GM23338 (cell line): ENCODE results near the gene CSKMT. TPM values are rescaled to one million over a fixed set of nuclear protein-coding genes. Genes with fewer than 3 reads are reported as not detected.
A peak's percentile ranks its signal among the peaks of the same experiment; 100 is the strongest.

Experiments
- ATAC-seq: fragments of 200-7000 bp; cut with Tn5 transposase; 3 replicates; pipeline ENCODE4 v1.9.1; 2020
- DNase-seq: peaks from one replicate; pipeline ENCODE4 v3.0.0-alpha.2; 2015; ENCODE audit warnings: low spot score
- H2AFZ ChIP-seq: fragments of 200-600 bp; sonication (generic); 2 replicates; pipeline ENCODE4 v1.8.0; 2016; ENCODE audit warnings: antibody characterized with exemption, mild to moderate bottlenecking, moderate library complexity
- H3F3A ChIP-seq: fragments of 200-600 bp; sonication (generic); replicated peaks from 2 replicates; pipeline ENCODE4 v1.8.0; 2017; ENCODE audit warnings: antibody characterized with exemption, mixed run types, low read depth
- H3K27ac ChIP-seq: fragments of 200-600 bp; sonication (generic); 2 replicates; pipeline ENCODE4 v1.6.1; 2016; ENCODE audit warnings: low read depth
- H3K27me3 ChIP-seq: fragments of 200-600 bp; sonication (generic); 2 replicates; pipeline ENCODE4 v1.8.0; 2016; ENCODE audit warnings: mild to moderate bottlenecking, mixed run types, moderate library complexity; ENCODE audit not compliant: insufficient read depth
- H3K36me3 ChIP-seq: fragments of 200-600 bp; sonication (generic); 2 replicates; pipeline ENCODE4 v1.8.0; 2016; ENCODE audit warnings: mild to moderate bottlenecking; ENCODE audit not compliant: insufficient read depth
- H3K4me1 ChIP-seq: fragments of 200-600 bp; sonication (generic); 2 replicates; pipeline ENCODE4 v1.8.0; 2016; ENCODE audit warnings: mild to moderate bottlenecking, moderate library complexity; ENCODE audit not compliant: insufficient read depth
- H3K4me2 ChIP-seq: fragments of 200-600 bp; sonication (generic); 2 replicates; pipeline ENCODE4 v1.7.1; 2017; ENCODE audit warnings: mixed run types
- H3K4me3 ChIP-seq: fragments of 200-600 bp; sonication (generic); 2 replicates; pipeline ENCODE4 v1.6.1; 2016; ENCODE audit warnings: mixed run types
- H3K79me2 ChIP-seq: fragments of 200-600 bp; sonication (generic); replicated peaks from 2 replicates; pipeline ENCODE4 v1.8.0; 2017; ENCODE audit warnings: mild to moderate bottlenecking; ENCODE audit not compliant: insufficient read depth
- H3K9me2 ChIP-seq: fragments of 200-600 bp; sonication (generic); 2 replicates; pipeline ENCODE4 v1.8.0; 2017; ENCODE audit not compliant: insufficient read depth
- H4K20me1 ChIP-seq: fragments of 200-600 bp; sonication (generic); replicated peaks from 2 replicates; pipeline ENCODE4 v1.8.0; 2017; ENCODE audit warnings: mild to moderate bottlenecking; ENCODE audit not compliant: insufficient read depth
- H3K27ac Mint-ChIP-seq: 2 replicates; pipeline ENCODE4 v1.8.0; 2020; ENCODE audit warnings: inconsistent platforms, mild to moderate bottlenecking, moderate library complexity, mixed read lengths
- H3K27me3 Mint-ChIP-seq: 3 replicates; pipeline ENCODE4 v1.8.0; 2022; ENCODE audit warnings: low read depth, mild to moderate bottlenecking, moderate library complexity, mixed read lengths, inconsistent platforms; ENCODE audit not compliant: insufficient read depth, poor library complexity
- H3K36me3 Mint-ChIP-seq: 3 replicates; pipeline ENCODE4 v1.8.0; 2021; ENCODE audit warnings: low read depth, mild to moderate bottlenecking, inconsistent platforms, moderate library complexity, mixed read lengths
- H3K4me1 Mint-ChIP-seq: 3 replicates; pipeline ENCODE4 v1.8.0; 2020; ENCODE audit warnings: mild to moderate bottlenecking, inconsistent platforms, mixed read lengths
- H3K4me3 Mint-ChIP-seq: 3 replicates; pipeline ENCODE4 v1.8.0; 2021; ENCODE audit warnings: moderate library complexity, mild to moderate bottlenecking, inconsistent platforms, mixed read lengths
- H3K9me3 Mint-ChIP-seq: 3 replicates; pipeline ENCODE4 v1.8.0; 2020; ENCODE audit warnings: moderate library complexity, mild to moderate bottlenecking, inconsistent platforms, mixed read lengths
- CREB1 ChIP-seq: fragments of 250-450 bp; sonication (Bioruptor Pico); IDR thresholded peaks from 2 replicates; pipeline ENCODE4 v1.5.0; 2020; ENCODE audit warnings: low read depth, mild to moderate bottlenecking, moderate library complexity
- EZH2 ChIP-seq: fragments of 200-600 bp; sonication (generic); IDR thresholded peaks from one replicate; pipeline ENCODE4 v1.8.0; 2017; ENCODE audit warnings: antibody characterized with exemption, mild to moderate bottlenecking, low read depth; ENCODE audit not compliant: unreplicated experiment
- EZH2phosphoT487 ChIP-seq: fragments of 200-600 bp; sonication (generic); IDR thresholded peaks from one replicate; pipeline ENCODE4 v1.8.1; 2018; ENCODE audit warnings: antibody characterized with exemption; ENCODE audit not compliant: unreplicated experiment
- JUNB ChIP-seq: IDR thresholded peaks from one replicate; pipeline ENCODE4 v1.6.1; 2016; ENCODE audit warnings: antibody characterized with exemption; ENCODE audit not compliant: unreplicated experiment
- POLR2AphosphoS5 ChIP-seq: IDR thresholded peaks from 2 replicates; pipeline ENCODE4 v1.6.1; 2016; ENCODE audit warnings: antibody characterized with exemption, low read depth
- STAT1 ChIP-seq: IDR thresholded peaks from one replicate; pipeline ENCODE4 v1.6.1; 2016; ENCODE audit warnings: antibody characterized with exemption; ENCODE audit not compliant: unreplicated experiment
- ZNF114 ChIP-seq: fragments of 250-450 bp; sonication (Bioruptor Pico); IDR thresholded peaks from 2 replicates; pipeline ENCODE4 v1.5.0; 2020; ENCODE audit warnings: mild to moderate bottlenecking, moderate library complexity
- ZNF331 ChIP-seq: fragments of 250-450 bp; sonication (Bioruptor Pico); IDR thresholded peaks from 2 replicates; pipeline ENCODE4 v1.5.0; 2020; ENCODE audit warnings: low read depth, mild to moderate bottlenecking, moderate library complexity
- polyA plus RNA-seq: library from polyadenylated mRNA; unstranded; fragments of >200 nt; fragmentation: Nextera tagmentation; extraction: Ambion mirVana; gene quantifications from 2 replicates; pipeline ENCODE4 v1.2.1, GENCODE V29; 2016
- total RNA-seq: library from RNA; depleted of rRNA; stranded (reverse); fragments of >200 nt; shearing (Covaris generic); gene quantifications from 2 replicates; pipeline ENCODE4 v1.2.3, GENCODE V29; 2014
- TF ChIP-seq, protein P1 (sequence below): IDR thresholded peaks from 2 replicates; pipeline ENCODE4 v1.6.1; 2016; ENCODE audit warnings: antibody characterized with exemption
- TF ChIP-seq, protein P2 (sequence below), 2 experiments: fragments of 200-600 bp in 1 of 2; sonication (generic) in 1 of 2; conservative IDR thresholded peaks; 2 replicates each; pipeline versions ENCODE4 v1.5.1 to v1.6.1; 2016 to 2017; ENCODE audit warnings: antibody characterized with exemption in 2 of 2, low read depth in 2 of 2, mild to moderate bottlenecking in 2 of 2, moderate library complexity in 1 of 2

The CSKMT gene
- total and polyA plus RNA-seq, 2 experiments from 2014 or later = 8.0 to 25.6 TPM

DNA sequence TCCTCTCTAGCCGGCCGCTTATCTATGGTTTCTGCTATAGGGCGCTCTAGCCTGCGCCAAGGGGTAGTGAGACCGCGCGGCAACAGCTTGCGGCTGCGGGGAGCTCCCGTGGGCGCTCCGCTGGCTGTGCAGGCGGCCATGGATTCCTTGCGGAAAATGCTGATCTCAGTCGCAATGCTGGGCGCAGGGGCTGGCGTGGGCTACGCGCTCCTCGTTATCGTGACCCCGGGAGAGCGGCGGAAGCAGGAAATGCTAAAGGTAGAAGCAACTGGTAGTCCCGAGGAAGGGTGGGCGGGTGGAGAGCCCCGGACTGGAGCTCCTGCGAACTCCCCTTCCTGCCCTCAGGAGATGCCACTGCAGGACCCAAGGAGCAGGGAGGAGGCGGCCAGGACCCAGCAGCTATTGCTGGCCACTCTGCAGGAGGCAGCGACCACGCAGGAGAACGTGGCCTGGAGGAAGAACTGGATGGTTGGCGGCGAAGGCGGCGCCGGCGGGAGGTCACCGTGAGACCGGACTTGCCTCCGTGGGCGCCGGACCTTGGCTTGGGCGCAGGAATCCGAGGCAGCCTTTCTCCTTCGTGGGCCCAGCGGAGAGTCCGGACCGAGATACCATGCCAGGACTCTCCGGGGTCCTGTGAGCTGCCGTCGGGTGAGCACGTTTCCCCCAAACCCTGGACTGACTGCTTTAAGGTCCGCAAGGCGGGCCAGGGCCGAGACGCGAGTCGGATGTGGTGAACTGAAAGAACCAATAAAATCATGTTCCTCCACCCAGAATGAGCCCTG, 6.7 kb downstream of the CSKMT start, which contains the start of the genes LBHD1 and UQCC3:
Gene LBHD1, minus strand, starts transcription at position 660 of the 782 bp plus-strand sequence. CDS start 2,236 bp downstream, outside the sequence.
Gene UQCC3, plus strand, starts transcription at position 66 of the 782 bp plus-strand sequence. Its CDS starts 73 bp downstream, at position 139.
- H3K27me3 Mint-ChIP-seq = peaks cover 17% of the 10 kb centered on the region
- Histone ChIP-seq H3F3A (peaks cover 44% of the 10 kb centered on the region), H3K4me3 (peak within 1 kb of the TSS; percentile 98), H3K4me2 (peak within 1 kb of the TSS; percentile 93), H3K79me2 (peaks cover 34% of the 10 kb centered on the region), H4K20me1 (peaks cover 12% of the 10 kb centered on the region), H3K36me3 (peaks cover 7% of the 10 kb centered on the region), H3K9me2 (no peaks in the 10 kb centered on the region), H2AFZ (peak within 1 kb of the TSS; percentile 98), H3K27me3 (no peaks in the 10 kb centered on the region), H3K27ac (peak within 1 kb of the TSS; percentile 92), H3K4me1 (peaks cover 24% of the 10 kb centered on the region; the same call in 1 of the 2 replicates)
- H3K27ac Mint-ChIP-seq = peak within 1 kb of the TSS; percentile 98
- peaks cover 11% of the 10 kb centered on the region for H3K4me1 Mint-ChIP-seq
- H3K4me3 Mint-ChIP-seq = peak within 1 kb of the TSS; percentile 90
- H3K36me3 Mint-ChIP-seq = peaks cover 53% of the 10 kb centered on the region
- H3K9me3 Mint-ChIP-seq = no peaks in the 10 kb centered on the region; the same call in 1 of the 3 replicates
- TF ChIP-seq EZH2phosphoT487 (no peak), ZNF331 (no peak), CREB1 (CRISPR knock-in tag) (peak; percentile 37; the same call in 1 of the 2 replicates), POLR2AphosphoS5 (peak; percentile 84), JUNB (no peak), EZH2 (no peak), STAT1 (no peak), ZNF114 (CRISPR knock-in tag) (no peak)
- TF ChIP-seq, protein P1, sequence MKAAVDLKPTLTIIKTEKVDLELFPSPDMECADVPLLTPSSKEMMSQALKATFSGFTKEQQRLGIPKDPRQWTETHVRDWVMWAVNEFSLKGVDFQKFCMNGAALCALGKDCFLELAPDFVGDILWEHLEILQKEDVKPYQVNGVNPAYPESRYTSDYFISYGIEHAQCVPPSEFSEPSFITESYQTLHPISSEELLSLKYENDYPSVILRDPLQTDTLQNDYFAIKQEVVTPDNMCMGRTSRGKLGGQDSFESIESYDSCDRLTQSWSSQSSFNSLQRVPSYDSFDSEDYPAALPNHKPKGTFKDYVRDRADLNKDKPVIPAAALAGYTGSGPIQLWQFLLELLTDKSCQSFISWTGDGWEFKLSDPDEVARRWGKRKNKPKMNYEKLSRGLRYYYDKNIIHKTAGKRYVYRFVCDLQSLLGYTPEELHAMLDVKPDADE = peak; percentile 84
- TF ChIP-seq, protein P2, sequence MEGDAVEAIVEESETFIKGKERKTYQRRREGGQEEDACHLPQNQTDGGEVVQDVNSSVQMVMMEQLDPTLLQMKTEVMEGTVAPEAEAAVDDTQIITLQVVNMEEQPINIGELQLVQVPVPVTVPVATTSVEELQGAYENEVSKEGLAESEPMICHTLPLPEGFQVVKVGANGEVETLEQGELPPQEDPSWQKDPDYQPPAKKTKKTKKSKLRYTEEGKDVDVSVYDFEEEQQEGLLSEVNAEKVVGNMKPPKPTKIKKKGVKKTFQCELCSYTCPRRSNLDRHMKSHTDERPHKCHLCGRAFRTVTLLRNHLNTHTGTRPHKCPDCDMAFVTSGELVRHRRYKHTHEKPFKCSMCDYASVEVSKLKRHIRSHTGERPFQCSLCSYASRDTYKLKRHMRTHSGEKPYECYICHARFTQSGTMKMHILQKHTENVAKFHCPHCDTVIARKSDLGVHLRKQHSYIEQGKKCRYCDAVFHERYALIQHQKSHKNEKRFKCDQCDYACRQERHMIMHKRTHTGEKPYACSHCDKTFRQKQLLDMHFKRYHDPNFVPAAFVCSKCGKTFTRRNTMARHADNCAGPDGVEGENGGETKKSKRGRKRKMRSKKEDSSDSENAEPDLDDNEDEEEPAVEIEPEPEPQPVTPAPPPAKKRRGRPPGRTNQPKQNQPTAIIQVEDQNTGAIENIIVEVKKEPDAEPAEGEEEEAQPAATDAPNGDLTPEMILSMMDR (conservative IDR thresholded peaks at IDR 0.05; ENCODE audit: low read depth in 2 of 2) = no peak
- peak; percentile 84 for ATAC-seq
- DNase-seq = peak; percentile 97

DNA sequence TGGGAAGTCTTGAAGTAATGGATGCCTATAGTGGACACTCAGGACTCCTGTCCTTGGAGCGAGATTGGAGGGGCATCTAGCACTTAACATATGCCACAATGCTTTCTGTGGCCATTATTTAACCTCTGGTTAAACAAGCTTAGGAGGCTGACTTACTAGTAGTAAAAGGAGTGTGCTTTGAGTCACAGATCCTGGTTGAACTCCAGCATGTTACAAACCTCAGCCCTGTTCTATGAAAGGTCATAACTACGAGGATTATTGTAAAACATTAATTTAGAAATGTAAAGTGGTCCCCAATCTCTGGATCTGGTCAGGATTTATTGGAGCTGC, 8.0 kb downstream of the CSKMT start:
- DNase-seq = no peak
- no peak for TF ChIP-seq ZNF114 (CRISPR knock-in tag)
- TF ChIP-seq, protein P1 = no peak
- TF ChIP-seq POLR2AphosphoS5 = no peak

More for the DNA sequence above, 8.0 kb downstream of the CSKMT start:
- Histone ChIP-seq H3K27me3 (no peaks in the 10 kb centered on the region), H3K27ac (0 out of 2 replicates have a peak overlapping the region, but pooled peaks have one; percentile 26), H2AFZ (no peak overlapping the region), H4K20me1 (no peaks in the 10 kb centered on the region; the same call in 1 of the 2 replicates), H3K4me3 (peak overlapping the region; percentile 98; the same call in 1 of the 2 replicates), H3K79me2 (peaks cover 26% of the 10 kb centered on the region), H3K9me2 (no peaks in the 10 kb centered on the region), H3K4me2 (peak overlapping the region; percentile 93), H3F3A (peaks cover 43% of the 10 kb centered on the region), H3K36me3 (no peaks in the 10 kb centered on the region), H3K4me1 (peaks cover 26% of the 10 kb centered on the region)
- H3K27ac Mint-ChIP-seq = no peak overlapping the region
- H3K27me3 Mint-ChIP-seq = peaks cover 20% of the 10 kb centered on the region
- peaks cover 52% of the 10 kb centered on the region for H3K36me3 Mint-ChIP-seq
- H3K9me3 Mint-ChIP-seq = no peaks in the 10 kb centered on the region; the same call in 1 of the 3 replicates
- peaks cover 16% of the 10 kb centered on the region for H3K4me1 Mint-ChIP-seq
- peak overlapping the region; percentile 90 for H3K4me3 Mint-ChIP-seq
- no peak for ATAC-seq
